ENCODE results near the gene IL20.

DNA sequence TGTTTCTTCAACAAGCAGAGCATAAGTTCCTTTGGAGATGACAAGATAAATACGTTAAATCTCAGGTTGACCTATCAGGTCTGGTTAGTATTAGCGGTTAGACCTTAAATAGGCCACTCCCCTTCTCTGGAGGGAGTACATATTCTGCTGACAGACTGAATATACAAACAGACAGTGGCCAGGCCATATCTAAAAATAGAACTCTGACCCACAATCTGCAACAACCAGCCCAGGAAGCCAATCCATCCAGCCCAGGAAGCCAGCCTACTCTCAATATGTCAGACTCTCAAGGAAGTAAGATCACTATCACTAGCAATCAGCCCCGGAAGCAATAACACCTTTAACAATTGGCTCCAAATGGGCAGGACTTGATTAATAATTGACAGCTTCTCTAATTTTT lies 6.7 kb downstream of the IL20 start:
- TF ChIP-seq, protein P1, sequence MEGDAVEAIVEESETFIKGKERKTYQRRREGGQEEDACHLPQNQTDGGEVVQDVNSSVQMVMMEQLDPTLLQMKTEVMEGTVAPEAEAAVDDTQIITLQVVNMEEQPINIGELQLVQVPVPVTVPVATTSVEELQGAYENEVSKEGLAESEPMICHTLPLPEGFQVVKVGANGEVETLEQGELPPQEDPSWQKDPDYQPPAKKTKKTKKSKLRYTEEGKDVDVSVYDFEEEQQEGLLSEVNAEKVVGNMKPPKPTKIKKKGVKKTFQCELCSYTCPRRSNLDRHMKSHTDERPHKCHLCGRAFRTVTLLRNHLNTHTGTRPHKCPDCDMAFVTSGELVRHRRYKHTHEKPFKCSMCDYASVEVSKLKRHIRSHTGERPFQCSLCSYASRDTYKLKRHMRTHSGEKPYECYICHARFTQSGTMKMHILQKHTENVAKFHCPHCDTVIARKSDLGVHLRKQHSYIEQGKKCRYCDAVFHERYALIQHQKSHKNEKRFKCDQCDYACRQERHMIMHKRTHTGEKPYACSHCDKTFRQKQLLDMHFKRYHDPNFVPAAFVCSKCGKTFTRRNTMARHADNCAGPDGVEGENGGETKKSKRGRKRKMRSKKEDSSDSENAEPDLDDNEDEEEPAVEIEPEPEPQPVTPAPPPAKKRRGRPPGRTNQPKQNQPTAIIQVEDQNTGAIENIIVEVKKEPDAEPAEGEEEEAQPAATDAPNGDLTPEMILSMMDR (IDR thresholded peaks at IDR 0.05) = no peak
- no peak for TF ChIP-seq POLR2A (IDR thresholded peaks at IDR 0.05)

Data from testis (tissue), 2 donors.